HG03457 (cell line): ENCODE results near the gene SEC11A.
"Not testable (repeated sequence)": the region's sequence is repeated elsewhere in the genome, so short reads cannot be mapped to it uniquely, and the experiment has no call there.

Experiments used
- ATAC-seq: cut with Tn5 transposase; IDR thresholded peaks from one replicate; pipeline ENCODE4 v1.9.1; 2021; ENCODE audit warnings: moderate number of reproducible peaks; ENCODE audit not compliant: unreplicated experiment

SEC11A gene

GRCh38 chr15:84716036-84716732, at the start of gene SEC11A:
Gene SEC11A (minus strand): TSS chr15:84716139. CDS start chr15:84716075, 64 bp downstream.
- ATAC-seq, result peak; percentile 83

DNA sequence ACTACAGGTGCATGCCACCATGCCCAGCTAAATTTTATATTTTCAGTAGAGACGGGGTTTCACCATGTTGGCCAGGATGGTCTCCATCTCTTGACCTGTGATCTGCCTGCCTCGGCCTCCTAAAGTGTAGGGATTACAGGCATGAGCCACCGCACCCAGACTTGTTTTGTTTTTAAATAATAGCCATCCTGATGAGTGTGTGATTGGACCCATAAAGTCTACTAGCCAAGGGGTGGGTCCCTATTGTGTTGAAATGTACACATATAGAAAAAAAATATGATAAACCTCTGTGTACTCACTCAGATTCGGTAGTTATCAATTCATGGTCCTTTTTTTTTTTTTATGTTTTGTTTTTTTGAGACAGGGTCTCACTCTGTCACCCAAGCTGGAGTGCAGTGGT, 49.7 kb upstream of the SEC11A start:
- ATAC-seq, result no peak

DNA sequence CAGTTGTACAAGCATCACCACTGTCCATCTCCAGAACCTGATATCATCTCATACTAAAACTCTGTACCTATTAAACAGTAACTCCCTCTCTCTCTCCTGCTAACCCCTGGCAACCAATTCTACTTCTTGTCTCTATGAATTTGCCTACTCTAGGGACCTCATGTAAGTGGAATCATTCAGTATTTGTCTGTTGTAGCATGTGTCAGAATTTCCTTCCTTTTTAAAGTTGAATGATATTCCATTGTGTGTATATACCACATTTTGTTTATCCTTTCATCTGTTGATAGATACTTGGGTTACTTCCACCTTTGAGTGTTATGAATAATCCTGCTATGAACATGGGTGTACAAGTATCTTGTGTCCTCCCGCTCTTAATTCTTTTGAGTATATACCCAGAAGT, 49.0 kb upstream of the SEC11A start:
- no peak for ATAC-seq

GRCh38 chr15:84764585-84764984, 48.6 kb upstream of the SEC11A start:
- ATAC-seq, result no peak

DNA sequence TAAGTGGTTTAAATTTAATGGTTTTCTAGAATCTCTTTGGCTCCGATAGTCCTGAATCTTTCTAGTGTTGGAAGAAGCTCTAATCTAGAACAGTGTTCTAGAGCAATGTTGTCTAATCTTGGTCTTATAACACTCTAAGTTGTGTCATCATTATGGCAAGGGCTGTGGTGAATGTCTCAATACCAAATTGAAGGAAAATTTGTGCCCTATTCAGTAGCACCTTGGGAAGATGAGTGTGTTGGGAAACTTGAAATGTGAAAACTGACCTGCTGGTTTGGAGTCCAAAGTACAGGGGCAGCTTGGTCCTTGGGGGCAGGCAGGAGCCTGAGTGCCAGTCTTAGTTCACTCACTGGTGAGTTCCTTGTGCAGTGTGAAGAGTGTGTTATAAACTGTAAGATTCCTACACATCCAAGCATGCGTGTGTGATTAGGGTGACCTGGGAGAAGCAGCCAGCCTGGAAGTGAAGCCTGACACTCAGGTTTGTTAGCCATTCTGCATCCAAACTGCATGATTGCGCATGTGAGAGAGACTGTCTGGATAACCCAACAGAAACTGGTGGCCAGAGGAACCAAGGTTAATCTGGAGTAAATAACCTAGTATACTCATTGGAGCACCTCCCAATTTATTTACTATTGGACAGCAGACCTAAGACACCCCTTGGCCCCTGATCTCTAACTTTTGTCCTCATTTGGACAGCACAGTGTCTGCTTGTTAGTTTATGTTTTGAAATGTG, 47.1 kb upstream of the SEC11A start:
- ATAC-seq, result no peak

DNA sequence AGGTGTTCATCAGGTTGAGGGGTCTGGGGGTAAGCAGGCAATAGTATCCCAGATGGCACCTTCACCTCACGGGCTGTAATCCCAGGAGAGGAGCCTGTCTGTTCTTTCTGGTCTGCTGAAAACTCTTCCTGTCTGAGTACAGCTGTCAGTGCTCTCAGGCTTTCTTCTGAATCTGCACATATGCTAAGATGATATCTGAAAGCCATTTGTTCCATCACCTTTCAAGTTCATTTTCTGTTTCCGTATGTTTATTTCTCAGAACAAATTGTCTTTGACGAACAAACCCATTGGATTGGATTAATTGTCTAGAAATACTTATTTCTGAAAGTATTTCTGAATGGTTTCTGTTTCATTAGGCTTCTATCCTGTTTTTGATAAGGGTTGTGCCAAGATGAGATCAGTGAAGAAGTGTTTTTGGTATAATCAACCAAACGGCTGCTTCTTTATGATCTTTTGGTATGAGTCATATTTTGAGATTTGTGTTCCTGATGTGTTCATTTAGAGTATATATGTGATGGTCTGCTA, 45.7 kb upstream of the SEC11A start:
- peak; percentile 52 for ATAC-seq

DNA sequence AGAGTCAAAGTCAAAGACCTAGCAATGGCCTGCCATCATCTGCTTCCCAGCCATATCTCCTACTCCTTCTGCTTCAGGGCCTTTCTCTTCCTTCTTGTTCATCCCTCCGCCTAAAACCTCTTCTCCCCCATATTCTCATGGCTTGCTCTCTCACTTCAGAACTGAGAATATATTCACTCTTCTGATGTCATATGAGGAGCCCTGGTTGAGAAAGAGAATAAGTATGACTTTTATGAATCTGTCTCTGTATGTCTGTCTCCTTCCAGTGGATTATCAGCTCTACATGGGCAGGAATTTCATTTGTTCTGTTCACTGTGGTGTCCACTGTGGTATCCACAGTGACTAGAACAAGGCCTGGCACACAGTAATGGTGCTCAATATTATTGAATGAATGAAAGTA, 44.3 kb upstream of the SEC11A start:
- ATAC-seq, result no peak

- no peak for ATAC-seq
Measured at GRCh38 chr15:84759018-84759417, 43.1 kb upstream of the SEC11A start.

- ATAC-seq, result no peak
Measured at GRCh38 chr15:84755736-84756527, 40.0 kb upstream of the SEC11A start.

- not testable (repeated sequence) for ATAC-seq
Measured at GRCh38 chr15:84754889-84755288, 39.0 kb upstream of the SEC11A start.

- no peak for ATAC-seq
Measured at GRCh38 chr15:84752700-84753099, 36.8 kb upstream of the SEC11A start.

DNA sequence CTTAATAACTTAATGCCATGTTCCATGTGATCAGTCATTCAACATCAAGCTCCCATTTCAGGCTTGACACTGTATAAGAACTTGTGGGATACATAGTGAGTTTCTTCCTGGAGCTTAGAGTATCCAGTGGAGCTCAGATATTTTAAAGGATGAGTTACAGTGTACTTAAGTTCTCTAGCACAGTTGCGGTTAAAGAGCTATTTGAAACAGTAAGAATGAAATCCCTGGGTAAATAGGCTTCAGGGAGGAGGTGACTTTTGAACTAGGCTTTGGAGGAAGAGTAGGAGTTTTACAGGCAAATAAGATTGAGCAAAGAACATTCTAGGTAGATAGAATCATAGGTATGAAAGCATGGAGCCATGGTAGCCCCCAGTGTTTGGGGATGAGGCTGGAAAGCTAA, 36.3 kb upstream of the SEC11A start:
- no peak for ATAC-seq

DNA sequence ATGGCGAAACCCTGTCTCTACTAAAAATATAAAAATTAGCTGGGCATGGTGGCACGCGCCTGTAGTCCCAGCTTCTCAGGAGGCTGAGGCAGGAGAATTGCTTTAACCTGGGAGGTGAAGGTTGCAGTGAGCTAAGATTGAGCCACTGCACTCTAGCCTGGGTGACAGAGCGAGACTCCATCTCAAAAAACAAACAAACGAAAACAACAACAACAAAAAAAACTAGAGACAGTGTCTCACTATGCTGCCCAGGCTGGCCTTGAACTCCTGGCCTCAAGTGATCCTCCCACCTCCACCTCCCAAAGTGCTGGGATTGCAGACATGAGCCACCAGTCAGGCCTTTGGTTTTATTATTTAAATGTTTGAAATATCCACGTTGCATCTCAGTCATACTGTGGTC, 35.8 kb upstream of the SEC11A start:
- not testable (repeated sequence) for ATAC-seq

GRCh38 chr15:84750583-84751092, 34.7 kb upstream of the SEC11A start:
- ATAC-seq, result no peak

DNA sequence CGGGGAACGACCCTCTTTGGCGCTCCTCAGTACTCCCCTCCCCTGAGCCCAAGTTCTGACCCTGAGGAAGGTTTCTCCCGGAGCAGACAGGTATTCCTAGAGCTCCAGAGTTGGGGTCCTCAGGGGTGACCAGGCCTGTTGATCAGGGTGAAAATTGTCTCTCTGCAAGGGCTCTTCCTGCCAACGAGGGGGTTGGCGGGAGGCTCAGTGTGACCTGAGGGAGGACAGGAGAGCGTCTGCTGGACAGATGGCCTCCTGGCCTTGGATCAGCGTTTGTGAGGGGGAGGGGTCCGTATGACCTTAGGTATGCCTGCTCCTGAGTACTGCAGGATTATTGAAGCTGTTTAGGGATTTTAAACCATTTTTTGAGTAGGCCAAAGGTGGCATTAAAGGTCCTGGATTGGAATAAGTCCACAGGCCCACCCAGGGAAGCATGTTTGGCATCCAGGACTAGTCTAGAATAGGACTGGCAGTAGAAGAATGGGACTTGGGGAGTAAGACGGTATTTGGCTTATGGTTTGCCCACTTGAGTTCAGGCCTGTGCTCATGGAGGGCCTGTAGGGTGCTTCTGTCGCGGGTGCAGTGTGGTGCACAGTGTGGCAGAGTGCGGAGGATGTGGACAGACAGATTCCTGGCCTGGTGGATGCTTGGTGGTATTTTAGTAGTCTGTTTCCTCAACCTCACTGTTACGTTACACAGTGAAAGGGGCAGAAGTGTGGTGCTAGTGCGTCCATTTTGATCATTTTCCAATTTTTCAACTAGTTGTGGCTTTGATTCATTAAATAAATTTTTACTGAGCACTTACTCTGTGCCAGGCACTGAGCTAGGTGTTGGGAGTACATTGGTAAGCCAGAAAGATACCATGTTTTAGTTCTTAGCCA, 33.4 kb upstream of the SEC11A start:
- ATAC-seq, result peak; percentile 10

GRCh38 chr15:84748274-84749110, 32.6 kb upstream of the SEC11A start, which contains the start of gene ZNF592:
Gene ZNF592 (plus strand): TSS chr15:84748592. CDS start chr15:84782676, 34,084 bp downstream.
- ATAC-seq, result peak; percentile 34

DNA sequence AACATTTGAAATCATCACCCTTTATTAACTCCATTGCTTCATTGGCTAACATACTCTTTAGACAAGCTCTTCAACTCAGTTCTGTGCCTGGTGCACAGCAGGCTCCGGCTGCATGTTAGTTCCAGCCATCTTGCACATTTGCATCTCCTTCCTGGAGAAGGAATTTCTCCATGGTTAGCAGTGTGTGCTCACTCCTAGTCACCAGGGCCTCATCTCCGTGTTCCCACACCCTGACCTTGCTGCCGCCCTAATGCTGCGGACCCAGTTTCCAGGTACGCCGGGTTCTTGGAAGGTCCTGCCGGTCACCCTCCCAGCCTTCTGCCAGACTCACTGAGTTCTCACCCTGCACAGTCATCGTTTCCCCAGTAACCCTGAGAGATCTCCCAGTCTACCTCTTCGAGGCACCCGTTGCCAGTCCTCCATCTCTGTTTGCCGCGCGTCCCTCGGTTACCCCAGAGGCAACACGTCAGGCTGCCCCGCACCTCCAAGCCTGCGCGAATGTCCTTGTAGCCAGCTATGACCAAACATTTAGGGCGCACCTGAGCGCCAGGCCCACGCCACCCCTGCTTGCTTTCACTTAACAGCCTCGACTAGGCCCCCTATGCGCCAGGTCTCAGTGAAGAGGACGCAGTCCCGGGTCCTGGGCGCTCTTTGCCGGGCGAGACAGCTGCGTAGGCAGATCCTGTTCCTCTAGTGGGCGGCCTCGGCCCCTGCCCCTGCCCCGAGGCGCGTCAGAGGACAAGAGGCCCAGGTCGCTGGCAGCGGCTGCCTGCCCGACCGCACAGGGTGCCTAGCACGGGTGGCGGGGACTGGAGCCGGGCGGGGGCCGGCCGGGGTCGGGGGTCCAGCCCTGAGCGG, 31.7 kb upstream of the SEC11A start:
- peak; percentile 33 for ATAC-seq

GRCh38 chr15:84741121-84741520, 25.2 kb upstream of the SEC11A start:
- ATAC-seq, result no peak
